Spleen (tissue), 7 donors: Measurements from ENCODE around the gene POU2F1.

Source experiments
- POLR2A ChIP-seq, 3 donors: fragments of 450-650 bp; IDR thresholded peaks; one replicate each; pipeline ENCODE4 v1.5.1; 2017; ENCODE audit warnings: antibody characterized with exemption in 3 of 3, mild to moderate bottlenecking in 1 of 3
- TF ChIP-seq, protein P1 (sequence below), 11 experiments: fragments of 200-600 bp in 7 of 11; fragments of 450-650 bp in 4 of 11; sonication (generic) in 4 of 11; IDR thresholded peaks in 8 of 11; conservative IDR thresholded peaks in 3 of 11; 1 replicate in 7 of 11; 2 replicates in 4 of 11; pipeline versions ENCODE4 v1.4.0 to v1.8.0; 2016 to 2021; ENCODE audit warnings: antibody characterized with exemption in 11 of 11, inconsistent platforms in 4 of 11, mild to moderate bottlenecking in 1 of 11
- donor health status: DM: no; HTN: no; CAD: no; lungs with moderate emphysema.
- donor health status: DM: no; HTN: no; CAD: no.
- donor health status: DM: no; HTN: no; CAD: no.

DNA sequence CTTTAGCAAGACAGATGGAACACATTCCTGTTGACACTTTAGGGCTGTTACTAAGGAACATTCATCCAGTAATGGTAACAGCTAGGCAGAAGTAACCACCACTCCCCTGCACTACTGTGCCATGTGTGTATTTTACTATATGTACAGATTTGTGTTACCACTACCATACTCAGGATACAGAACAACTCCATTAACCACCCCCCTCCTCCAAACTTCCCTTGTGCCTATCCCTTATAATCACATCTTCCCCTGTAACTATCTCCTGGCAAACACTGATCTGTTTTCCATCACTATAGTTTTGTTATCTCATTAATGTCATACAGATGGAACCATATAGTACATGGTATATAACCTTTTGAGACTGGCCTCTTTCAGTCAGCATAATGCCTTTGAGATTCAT is 3.9 kb upstream of the POU2F1 start:
- TF ChIP-seq, protein P1, sequence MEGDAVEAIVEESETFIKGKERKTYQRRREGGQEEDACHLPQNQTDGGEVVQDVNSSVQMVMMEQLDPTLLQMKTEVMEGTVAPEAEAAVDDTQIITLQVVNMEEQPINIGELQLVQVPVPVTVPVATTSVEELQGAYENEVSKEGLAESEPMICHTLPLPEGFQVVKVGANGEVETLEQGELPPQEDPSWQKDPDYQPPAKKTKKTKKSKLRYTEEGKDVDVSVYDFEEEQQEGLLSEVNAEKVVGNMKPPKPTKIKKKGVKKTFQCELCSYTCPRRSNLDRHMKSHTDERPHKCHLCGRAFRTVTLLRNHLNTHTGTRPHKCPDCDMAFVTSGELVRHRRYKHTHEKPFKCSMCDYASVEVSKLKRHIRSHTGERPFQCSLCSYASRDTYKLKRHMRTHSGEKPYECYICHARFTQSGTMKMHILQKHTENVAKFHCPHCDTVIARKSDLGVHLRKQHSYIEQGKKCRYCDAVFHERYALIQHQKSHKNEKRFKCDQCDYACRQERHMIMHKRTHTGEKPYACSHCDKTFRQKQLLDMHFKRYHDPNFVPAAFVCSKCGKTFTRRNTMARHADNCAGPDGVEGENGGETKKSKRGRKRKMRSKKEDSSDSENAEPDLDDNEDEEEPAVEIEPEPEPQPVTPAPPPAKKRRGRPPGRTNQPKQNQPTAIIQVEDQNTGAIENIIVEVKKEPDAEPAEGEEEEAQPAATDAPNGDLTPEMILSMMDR (IDR thresholded peaks at IDR 0.05 in 8 of 11, conservative IDR thresholded peaks at IDR 0.05 in 3 of 11), result no peak
- no peak for TF ChIP-seq POLR2A (IDR thresholded peaks at IDR 0.05)
